ENCODE measurements around the gene SLC6A3.

DNA sequence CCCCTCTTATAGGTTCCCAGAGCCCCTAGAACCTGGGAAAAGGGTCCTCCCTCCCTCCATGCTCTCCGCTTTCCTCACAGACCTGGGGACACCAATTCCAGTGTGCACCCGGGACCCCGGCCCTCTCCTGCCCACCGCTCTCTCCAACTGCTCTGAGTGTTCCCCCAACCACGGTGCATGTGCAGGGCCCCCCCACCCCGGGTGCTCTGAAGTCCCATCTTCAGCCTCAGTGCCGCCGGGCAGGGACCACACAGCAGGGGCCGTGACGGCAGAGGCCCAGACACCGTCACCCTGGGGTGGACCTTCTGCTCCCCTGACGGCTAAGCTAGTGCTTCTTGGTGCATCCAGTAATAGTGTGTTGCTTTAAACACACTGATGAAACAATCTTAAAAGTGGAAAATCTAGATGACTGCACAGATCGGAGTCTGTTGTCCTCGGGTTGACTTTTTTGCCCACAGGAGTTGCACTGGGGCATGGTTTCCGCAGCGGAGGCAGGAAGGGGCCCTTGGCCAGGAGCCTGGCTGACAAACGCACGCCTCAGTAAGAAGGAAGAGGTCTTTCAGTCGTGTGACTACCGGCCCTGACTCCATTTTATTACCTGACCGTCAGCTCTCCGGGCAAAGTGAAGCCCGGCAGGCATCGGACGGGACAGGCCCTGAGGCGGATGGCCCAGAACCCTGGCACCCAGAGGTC, 36.2 kb upstream of the SLC6A3 start:
- TF ChIP-seq, protein P1, sequence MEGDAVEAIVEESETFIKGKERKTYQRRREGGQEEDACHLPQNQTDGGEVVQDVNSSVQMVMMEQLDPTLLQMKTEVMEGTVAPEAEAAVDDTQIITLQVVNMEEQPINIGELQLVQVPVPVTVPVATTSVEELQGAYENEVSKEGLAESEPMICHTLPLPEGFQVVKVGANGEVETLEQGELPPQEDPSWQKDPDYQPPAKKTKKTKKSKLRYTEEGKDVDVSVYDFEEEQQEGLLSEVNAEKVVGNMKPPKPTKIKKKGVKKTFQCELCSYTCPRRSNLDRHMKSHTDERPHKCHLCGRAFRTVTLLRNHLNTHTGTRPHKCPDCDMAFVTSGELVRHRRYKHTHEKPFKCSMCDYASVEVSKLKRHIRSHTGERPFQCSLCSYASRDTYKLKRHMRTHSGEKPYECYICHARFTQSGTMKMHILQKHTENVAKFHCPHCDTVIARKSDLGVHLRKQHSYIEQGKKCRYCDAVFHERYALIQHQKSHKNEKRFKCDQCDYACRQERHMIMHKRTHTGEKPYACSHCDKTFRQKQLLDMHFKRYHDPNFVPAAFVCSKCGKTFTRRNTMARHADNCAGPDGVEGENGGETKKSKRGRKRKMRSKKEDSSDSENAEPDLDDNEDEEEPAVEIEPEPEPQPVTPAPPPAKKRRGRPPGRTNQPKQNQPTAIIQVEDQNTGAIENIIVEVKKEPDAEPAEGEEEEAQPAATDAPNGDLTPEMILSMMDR (conservative IDR thresholded peaks at IDR 0.05; ENCODE audit: low read length) = no peak
- no peak for TF ChIP-seq EZH2phosphoT487 (IDR thresholded peaks at IDR 0.05; ENCODE audit: borderline replicate concordance, low read depth, low read length)

Measured in OCI-LY7 (cell line).